Hepatocyte (in vitro differentiated cells): Measurements from ENCODE around the gene MRPL22. TPM values are rescaled to one million over a fixed set of nuclear protein-coding genes. Genes with fewer than 3 reads are reported as not detected.
"Not testable (repeated sequence)": the region's sequence is repeated elsewhere in the genome, so short reads cannot be mapped to it uniquely, and the experiment has no call there.

ENCODE experiments used
- DNase-seq: peaks from one replicate; pipeline ENCODE4 v3.0.0-alpha.2; 2016; ENCODE audit warnings: low spot score
- H2AFZ ChIP-seq: fragments of 200-600 bp; sonication (generic); 2 replicates; pipeline ENCODE4 v1.6.0; 2016; ENCODE audit warnings: antibody characterized with exemption, mild to moderate bottlenecking
- H3K27ac ChIP-seq: fragments of 200-600 bp; sonication (generic); 2 replicates; pipeline ENCODE4 v1.5.1; 2016; ENCODE audit warnings: mild to moderate bottlenecking
- H3K27me3 ChIP-seq: fragments of 200-600 bp; sonication (generic); 2 replicates; pipeline ENCODE4 v1.6.1; 2016
- H3K36me3 ChIP-seq: fragments of 200-600 bp; sonication (generic); replicated peaks from 2 replicates; pipeline ENCODE4 v1.5.1; 2016; ENCODE audit warnings: low read depth; ENCODE audit not compliant: insufficient read depth
- H3K4me1 ChIP-seq: fragments of 200-600 bp; sonication (generic); 2 replicates; pipeline ENCODE4 v1.5.1; 2016; ENCODE audit warnings: mild to moderate bottlenecking, moderate library complexity; ENCODE audit not compliant: insufficient read depth
- H3K4me2 ChIP-seq: fragments of 200-600 bp; sonication (generic); 2 replicates; pipeline ENCODE4 v1.6.0; 2016
- H3K4me3 ChIP-seq: fragments of 200-600 bp; sonication (generic); 2 replicates; pipeline ENCODE4 v1.5.1; 2016; ENCODE audit warnings: mild to moderate bottlenecking
- H3K79me2 ChIP-seq: fragments of 200-600 bp; sonication (generic); 2 replicates; pipeline ENCODE4 v1.6.0; 2017; ENCODE audit warnings: mild to moderate bottlenecking
- H3K9me2 ChIP-seq: fragments of 200-600 bp; sonication (generic); replicated peaks from 2 replicates; pipeline ENCODE4 v1.6.0; 2017; ENCODE audit warnings: mild to moderate bottlenecking; ENCODE audit not compliant: insufficient read depth
- H3K9me3 ChIP-seq: fragments of 200-600 bp; sonication (generic); 2 replicates; pipeline ENCODE4 v1.5.1; 2016; ENCODE audit warnings: low read depth, mild to moderate bottlenecking
- H4K20me1 ChIP-seq: fragments of 200-600 bp; sonication (generic); 2 replicates; pipeline ENCODE4 v1.6.0; 2016; ENCODE audit warnings: mild to moderate bottlenecking; ENCODE audit not compliant: insufficient read depth, poor library complexity, severe bottlenecking
- EZH2 ChIP-seq: fragments of 200-600 bp; sonication (generic); IDR thresholded peaks from 2 replicates; pipeline ENCODE4 v1.6.1; 2016; ENCODE audit warnings: antibody characterized with exemption, mild to moderate bottlenecking, borderline replicate concordance
- EZH2phosphoT487 ChIP-seq: fragments of 200-600 bp; sonication (generic); IDR thresholded peaks from one replicate; pipeline ENCODE4 v1.6.1; 2018; ENCODE audit warnings: antibody characterized with exemption, mild to moderate bottlenecking, low read depth, moderate library complexity; ENCODE audit not compliant: unreplicated experiment, severe bottlenecking
- WGBS: methylation state at CpG from one replicate; pipeline ENCODE4 v1.1.6; 2016; ENCODE audit warnings: low lambda C conversion rate; ENCODE audit errors: missing lambda C conversion rate; 5-methylcytosine and 5-hydroxymethylcytosine counted together
- polyA plus RNA-seq: library from polyadenylated mRNA; unstranded; fragments of >200 nt; fragmentation: Nextera tagmentation; extraction: Ambion mirVana; gene quantifications from 2 replicates; pipeline ENCODE4 v1.2.1, GENCODE V29; 2016
- total RNA-seq: library from RNA; depleted of rRNA; stranded (reverse); fragments of >200 nt; gene quantifications from 2 replicates; pipeline ENCODE4 v1.2.3, GENCODE V29; 2014
- TF ChIP-seq, protein P1 (sequence below): fragments of 200-600 bp; sonication (generic); IDR thresholded peaks from 2 replicates; pipeline ENCODE4 v1.5.1; 2016; ENCODE audit warnings: antibody characterized with exemption, mild to moderate bottlenecking; ENCODE audit not compliant: poor library complexity

Gene MRPL22
- total and polyA plus RNA-seq, 2 experiments from 2014 or later: 34.4 to 111 TPM

DNA sequence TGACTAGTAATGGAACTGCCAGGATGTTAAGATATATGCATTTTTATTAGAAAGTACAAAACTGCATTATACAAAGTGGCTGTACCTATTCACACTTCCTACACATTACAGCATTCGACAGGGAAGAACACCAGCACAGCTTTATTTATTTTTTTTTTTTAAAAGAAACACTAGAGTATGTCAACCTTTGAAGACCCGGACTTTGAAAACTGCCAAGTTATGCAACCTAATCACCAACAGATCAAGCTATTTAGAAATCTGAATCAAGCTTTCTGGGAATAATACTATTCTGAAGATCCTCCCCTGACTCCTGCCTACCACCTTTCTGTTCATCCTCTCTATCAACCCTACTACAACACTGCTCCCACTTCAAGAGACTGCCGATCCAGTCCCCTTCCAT lies 7.3 kb upstream of the MRPL22 start:
- H3K9me3 ChIP-seq: no peaks in the 10 kb centered on the region
- no peak overlapping the region for H3K4me2 ChIP-seq
- peaks cover 19% of the 10 kb centered on the region for H3K79me2 ChIP-seq
- 79% methylated on average over 3 of the region's 3 CpGs for WGBS
- no peaks in the 10 kb centered on the region for H3K36me3 ChIP-seq
- H3K27ac ChIP-seq: no peak overlapping the region
- no peak for TF ChIP-seq EZH2
- peaks cover 8% of the 10 kb centered on the region for H3K4me1 ChIP-seq
- H3K4me3 ChIP-seq: no peak overlapping the region
- no peaks in the 10 kb centered on the region for H4K20me1 ChIP-seq
- H3K9me2 ChIP-seq: no peaks in the 10 kb centered on the region
- H3K27me3 ChIP-seq: no peaks in the 10 kb centered on the region
- no peak overlapping the region for H2AFZ ChIP-seq
- DNase-seq: no peak

DNA sequence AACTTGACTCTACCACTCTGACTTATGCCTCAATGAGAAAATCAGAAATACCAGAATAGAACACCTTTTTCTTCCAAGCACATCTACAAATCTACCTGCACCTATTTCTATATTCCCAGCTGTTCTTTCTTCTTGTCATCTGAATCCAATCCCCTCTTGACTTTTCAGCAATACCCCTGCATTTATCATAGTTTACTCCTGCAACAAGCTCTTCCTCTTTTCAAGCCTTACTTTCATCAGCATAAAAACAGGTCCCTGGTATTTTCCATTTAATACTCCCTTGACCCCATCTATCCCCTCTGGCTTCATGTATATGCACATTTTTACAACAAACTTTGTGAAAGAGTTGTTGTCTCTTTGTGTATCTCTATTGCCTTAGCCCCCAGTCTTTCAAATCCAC lies 6.0 kb upstream of the MRPL22 start:
- TF ChIP-seq, protein P1, sequence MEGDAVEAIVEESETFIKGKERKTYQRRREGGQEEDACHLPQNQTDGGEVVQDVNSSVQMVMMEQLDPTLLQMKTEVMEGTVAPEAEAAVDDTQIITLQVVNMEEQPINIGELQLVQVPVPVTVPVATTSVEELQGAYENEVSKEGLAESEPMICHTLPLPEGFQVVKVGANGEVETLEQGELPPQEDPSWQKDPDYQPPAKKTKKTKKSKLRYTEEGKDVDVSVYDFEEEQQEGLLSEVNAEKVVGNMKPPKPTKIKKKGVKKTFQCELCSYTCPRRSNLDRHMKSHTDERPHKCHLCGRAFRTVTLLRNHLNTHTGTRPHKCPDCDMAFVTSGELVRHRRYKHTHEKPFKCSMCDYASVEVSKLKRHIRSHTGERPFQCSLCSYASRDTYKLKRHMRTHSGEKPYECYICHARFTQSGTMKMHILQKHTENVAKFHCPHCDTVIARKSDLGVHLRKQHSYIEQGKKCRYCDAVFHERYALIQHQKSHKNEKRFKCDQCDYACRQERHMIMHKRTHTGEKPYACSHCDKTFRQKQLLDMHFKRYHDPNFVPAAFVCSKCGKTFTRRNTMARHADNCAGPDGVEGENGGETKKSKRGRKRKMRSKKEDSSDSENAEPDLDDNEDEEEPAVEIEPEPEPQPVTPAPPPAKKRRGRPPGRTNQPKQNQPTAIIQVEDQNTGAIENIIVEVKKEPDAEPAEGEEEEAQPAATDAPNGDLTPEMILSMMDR: no peak
- TF ChIP-seq EZH2 (no peak), EZH2phosphoT487 (no peak)
- H3K9me2 ChIP-seq: no peaks in the 10 kb centered on the region
- no peak overlapping the region for H3K4me2 ChIP-seq
- H4K20me1 ChIP-seq: no peaks in the 10 kb centered on the region
- H3K36me3 ChIP-seq: no peaks in the 10 kb centered on the region
- H2AFZ ChIP-seq: no peak overlapping the region
- H3K4me1 ChIP-seq: peaks cover 8% of the 10 kb centered on the region
- peaks cover 19% of the 10 kb centered on the region for H3K79me2 ChIP-seq
- no peak overlapping the region for H3K27ac ChIP-seq
- no peak for DNase-seq
- no peaks in the 10 kb centered on the region for H3K27me3 ChIP-seq
- no peak overlapping the region for H3K4me3 ChIP-seq
- H3K9me3 ChIP-seq: no peaks in the 10 kb centered on the region

DNA sequence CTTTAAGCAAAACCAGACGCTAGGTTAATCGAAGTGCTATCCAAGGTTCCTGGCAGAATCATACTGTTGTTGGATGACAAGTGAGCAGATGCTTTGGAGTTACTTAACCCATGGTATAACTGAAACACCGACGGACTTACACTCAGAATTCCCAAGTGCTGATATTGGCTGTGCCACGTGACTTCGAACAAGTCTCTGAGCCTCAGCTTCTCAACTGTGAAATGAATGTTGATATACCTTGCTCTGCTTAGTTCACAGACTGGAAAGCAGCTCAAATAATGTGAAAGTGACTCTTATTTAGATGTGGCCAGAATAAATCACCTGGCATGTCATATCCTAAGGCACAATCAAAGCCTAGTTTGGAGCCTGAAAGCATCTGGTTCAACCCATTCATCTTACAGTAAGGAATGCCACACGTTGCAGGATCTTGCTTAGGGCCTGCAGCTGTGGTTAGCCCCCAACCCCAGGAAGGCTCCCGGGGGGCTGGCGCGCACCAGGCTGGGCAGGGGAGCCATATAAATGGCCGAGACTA lies 3.6 kb upstream of the MRPL22 start:
- Histone ChIP-seq H3K9me3 (no peaks in the 10 kb centered on the region), H3K79me2 (peaks cover 30% of the 10 kb centered on the region), H4K20me1 (peaks cover 2% of the 10 kb centered on the region), H3K4me3 (peak overlapping the region; percentile 86), H3K4me1 (peaks cover 15% of the 10 kb centered on the region), H3K27me3 (no peaks in the 10 kb centered on the region), H3K36me3 (no peaks in the 10 kb centered on the region), H2AFZ (peak overlapping the region; percentile 91), H3K27ac (peak overlapping the region; percentile 59), H3K9me2 (no peaks in the 10 kb centered on the region), H3K4me2 (peak overlapping the region; percentile 92)
- WGBS: 26% methylated on average over 11 of the region's 11 CpGs
- TF ChIP-seq, protein P1: no peak
- TF ChIP-seq EZH2: no peak
- TF ChIP-seq EZH2phosphoT487: no peak
- DNase-seq: peak; percentile 8

DNA sequence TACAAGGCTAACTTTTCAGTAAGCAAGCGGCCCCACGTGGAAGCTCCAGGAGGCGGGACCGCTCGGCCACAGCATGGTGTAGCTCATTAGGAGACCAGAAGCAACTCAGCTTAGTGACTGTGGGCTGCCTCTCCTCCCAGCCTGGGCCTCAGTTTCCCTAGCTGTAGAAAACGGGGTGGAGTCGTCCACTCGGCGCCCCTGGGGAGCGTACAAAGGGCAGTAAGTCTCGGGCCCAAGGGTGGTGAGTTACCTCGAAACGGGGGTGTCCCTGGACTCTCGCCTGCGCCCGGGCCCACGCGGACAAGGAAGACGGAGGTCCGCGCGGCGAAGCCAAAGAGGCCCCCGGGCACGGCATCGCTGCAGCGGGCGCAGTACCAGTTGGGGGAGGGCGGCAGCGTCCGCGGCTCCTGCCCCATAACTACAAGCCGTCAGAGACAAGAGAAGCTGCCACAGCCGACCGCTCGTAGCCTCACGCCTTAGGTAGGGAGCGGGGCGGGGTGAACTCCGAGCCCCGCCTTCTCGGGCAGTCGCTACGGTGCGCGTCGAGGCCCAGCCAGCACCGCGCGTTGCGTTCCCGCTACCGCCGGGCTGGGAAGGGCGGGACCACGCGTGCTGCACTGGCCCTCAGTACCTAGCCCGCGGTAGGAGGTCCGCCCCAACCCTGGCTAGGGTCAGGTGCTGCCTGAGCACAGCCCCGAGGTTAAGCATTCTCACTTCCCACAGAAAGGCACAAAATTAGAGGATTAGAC lies 3.0 kb upstream of the MRPL22 start, which contains the start of gene GEMIN5:
Gene GEMIN5, minus strand, starts transcription at position 494 of the 749 bp plus-strand sequence. Its CDS starts 78 bp downstream, at position 416.
- Histone ChIP-seq H3K9me2 (no peaks in the 10 kb centered on the region), H3K27me3 (no peaks in the 10 kb centered on the region), H3K4me3 (peak within 1 kb of the TSS; percentile 86), H4K20me1 (peaks cover 6% of the 10 kb centered on the region), H3K9me3 (no peaks in the 10 kb centered on the region), H3K4me2 (peak within 1 kb of the TSS; percentile 92), H3K27ac (peak within 1 kb of the TSS; percentile 59), H3K36me3 (no peaks in the 10 kb centered on the region), H2AFZ (peak within 1 kb of the TSS; percentile 91), H3K79me2 (peaks cover 37% of the 10 kb centered on the region), H3K4me1 (peaks cover 20% of the 10 kb centered on the region)
- peak; percentile 94 for DNase-seq
- TF ChIP-seq EZH2phosphoT487 (no peak), EZH2 (no peak)
- TF ChIP-seq, protein P1: no peak
- 2% methylated on average over 55 of the region's 61 CpGs for WGBS

DNA sequence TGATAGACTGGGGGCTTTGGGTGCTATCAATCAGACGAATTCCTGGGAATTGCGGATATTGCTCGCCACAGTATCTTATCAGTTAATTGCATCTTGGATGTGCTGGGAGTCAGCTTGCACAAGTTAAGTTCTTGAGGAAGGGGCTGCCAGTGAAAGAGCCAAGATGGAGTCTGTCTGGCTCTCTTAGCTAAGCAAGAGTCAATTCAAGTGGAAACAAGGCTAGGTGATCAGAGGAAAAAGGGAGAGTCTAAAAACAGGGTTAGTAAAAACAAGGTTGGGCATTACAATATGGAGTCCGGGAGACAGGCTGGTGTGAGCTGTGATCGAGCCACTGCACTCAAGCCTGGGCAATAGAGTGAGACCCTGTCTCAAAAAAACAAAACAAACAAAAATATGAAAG lies 1.5 kb upstream of the MRPL22 start:
- not testable (repeated sequence) for H3K9me3 ChIP-seq, H2AFZ ChIP-seq, H3K4me3 ChIP-seq, DNase-seq, H3K27me3 ChIP-seq, H3K4me2 ChIP-seq, H3K9me2 ChIP-seq, H4K20me1 ChIP-seq, H3K27ac ChIP-seq, H3K36me3 ChIP-seq
- H3K79me2 ChIP-seq: peaks cover 52% of the 10 kb centered on the region
- H3K4me1 ChIP-seq: peaks cover 20% of the 10 kb centered on the region
- WGBS: 74% methylated on average over 5 of the region's 5 CpGs
